ENCODE measurements around the gene SHISA5.

GRCh38 chr3:48427630-48427962, 76.4 kb downstream of the SHISA5 start:
- TF ChIP-seq, protein P1, sequence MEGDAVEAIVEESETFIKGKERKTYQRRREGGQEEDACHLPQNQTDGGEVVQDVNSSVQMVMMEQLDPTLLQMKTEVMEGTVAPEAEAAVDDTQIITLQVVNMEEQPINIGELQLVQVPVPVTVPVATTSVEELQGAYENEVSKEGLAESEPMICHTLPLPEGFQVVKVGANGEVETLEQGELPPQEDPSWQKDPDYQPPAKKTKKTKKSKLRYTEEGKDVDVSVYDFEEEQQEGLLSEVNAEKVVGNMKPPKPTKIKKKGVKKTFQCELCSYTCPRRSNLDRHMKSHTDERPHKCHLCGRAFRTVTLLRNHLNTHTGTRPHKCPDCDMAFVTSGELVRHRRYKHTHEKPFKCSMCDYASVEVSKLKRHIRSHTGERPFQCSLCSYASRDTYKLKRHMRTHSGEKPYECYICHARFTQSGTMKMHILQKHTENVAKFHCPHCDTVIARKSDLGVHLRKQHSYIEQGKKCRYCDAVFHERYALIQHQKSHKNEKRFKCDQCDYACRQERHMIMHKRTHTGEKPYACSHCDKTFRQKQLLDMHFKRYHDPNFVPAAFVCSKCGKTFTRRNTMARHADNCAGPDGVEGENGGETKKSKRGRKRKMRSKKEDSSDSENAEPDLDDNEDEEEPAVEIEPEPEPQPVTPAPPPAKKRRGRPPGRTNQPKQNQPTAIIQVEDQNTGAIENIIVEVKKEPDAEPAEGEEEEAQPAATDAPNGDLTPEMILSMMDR (conservative IDR thresholded peaks at IDR 0.05; ENCODE audit: low read depth in 2 of 2), result no peak
- no peak for TF ChIP-seq POLR2AphosphoS5 (IDR thresholded peaks at IDR 0.05; ENCODE audit: low read depth)
- no peak for TF ChIP-seq EZH2 (IDR thresholded peaks at IDR 0.05; ENCODE audit: low read depth, unreplicated experiment)
- no peak for TF ChIP-seq REST (IDR thresholded peaks at IDR 0.05; ENCODE audit: unreplicated experiment)
- TF ChIP-seq, protein P2, sequence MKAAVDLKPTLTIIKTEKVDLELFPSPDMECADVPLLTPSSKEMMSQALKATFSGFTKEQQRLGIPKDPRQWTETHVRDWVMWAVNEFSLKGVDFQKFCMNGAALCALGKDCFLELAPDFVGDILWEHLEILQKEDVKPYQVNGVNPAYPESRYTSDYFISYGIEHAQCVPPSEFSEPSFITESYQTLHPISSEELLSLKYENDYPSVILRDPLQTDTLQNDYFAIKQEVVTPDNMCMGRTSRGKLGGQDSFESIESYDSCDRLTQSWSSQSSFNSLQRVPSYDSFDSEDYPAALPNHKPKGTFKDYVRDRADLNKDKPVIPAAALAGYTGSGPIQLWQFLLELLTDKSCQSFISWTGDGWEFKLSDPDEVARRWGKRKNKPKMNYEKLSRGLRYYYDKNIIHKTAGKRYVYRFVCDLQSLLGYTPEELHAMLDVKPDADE (IDR thresholded peaks at IDR 0.05), result no peak

All from GM23338 (cell line).